B cell (primary cell): ENCODE results near the gene NMNAT3. TPM values are rescaled to one million over a fixed set of nuclear protein-coding genes. Genes with fewer than 3 reads are reported as not detected.

ENCODE experiments used
- ATAC-seq: fragments of 200-7000 bp; cut with Tn5 transposase; one replicate; pipeline ENCODE4 v1.10.0; 2021; ENCODE audit warnings: low read depth, mild to moderate bottlenecking, moderate number of reproducible peaks, moderate library complexity
- CTCF ChIA-PET: fragments of 350-600 bp; sonication (Branson Sonifier 250); formaldehyde crosslinking; loops from one replicate; lab custom pipeline; 2021; ENCODE audit warnings: antibody characterized with exemption, inconsistent platforms; lab: Charles Lee
- POLR2A ChIA-PET: fragments of 350-600 bp; sonication (Branson Sonifier 250); formaldehyde crosslinking; loops from one replicate; lab custom pipeline; 2021; ENCODE audit warnings: antibody characterized with exemption; lab: Charles Lee
- DNase-seq: peaks from one replicate; pipeline ENCODE4 v3.0.0; 2013
- H2AFZ ChIP-seq: 2 replicates; pipeline ENCODE4 v1.6.1; 2012; ENCODE audit warnings: mild to moderate bottlenecking, low read depth, low read length; ENCODE audit not compliant: insufficient read depth, poor library complexity, severe bottlenecking
- H3K27ac ChIP-seq, 2 donors: 1 replicate in 1 of 2; 2 replicates in 1 of 2; pipeline ENCODE4 v1.5.1; 2012 to 2013; ENCODE audit warnings: low read length in 2 of 2, mild to moderate bottlenecking in 2 of 2, moderate library complexity in 1 of 2
- H3K27me3 ChIP-seq, 4 experiments: fragments of 200-600 bp in 1 of 4; sonication (generic) in 1 of 4; replicated peaks in 1 of 4; 1 replicate in 2 of 4; 2 replicates in 2 of 4; pipeline versions ENCODE4 v1.6.1 to v1.7.0; 2013 to 2016; ENCODE audit warnings: low read length in 3 of 4, mild to moderate bottlenecking in 2 of 4, mixed read lengths in 1 of 4, moderate library complexity in 1 of 4; ENCODE audit not compliant: insufficient read depth in 4 of 4, control insufficient read depth in 3 of 4; ENCODE audit errors: control extremely low read depth in 1 of 4
- H3K36me3 ChIP-seq, 2 experiments: replicated peaks in 1 of 2; 1 replicate in 1 of 2; 2 replicates in 1 of 2; pipeline versions ENCODE4 v1.6.1 to v1.7.1; 2013; ENCODE audit warnings: low read length in 1 of 2; ENCODE audit not compliant: insufficient read depth in 2 of 2, control insufficient read depth in 1 of 2; ENCODE audit errors: control extremely low read depth in 1 of 2, extremely low read depth in 1 of 2
- H3K4me1 ChIP-seq, 2 donors: fragments of 200-600 bp in 1 of 2; sonication (generic) in 1 of 2; 1 replicate in 1 of 2; 2 replicates in 1 of 2; pipeline versions ENCODE4 v1.5.1 to v1.6.1; 2013 to 2017; ENCODE audit warnings: low read length in 2 of 2; ENCODE audit not compliant: control insufficient read depth in 2 of 2, insufficient read depth in 2 of 2
- H3K4me2 ChIP-seq: replicated peaks from 2 replicates; pipeline ENCODE3; 2012; ENCODE audit warnings: mild to moderate bottlenecking, low read depth, low read length; ENCODE audit not compliant: poor library complexity, severe bottlenecking
- H3K4me3 ChIP-seq, 5 experiments: fragments of 200-600 bp in 1 of 5; sonication (generic) in 1 of 5; 1 replicate in 3 of 5; 2 replicates in 2 of 5; pipeline versions ENCODE4 v1.5.1 to v1.7.0; 2011 to 2016; ENCODE audit warnings: low read length in 4 of 5, mild to moderate bottlenecking in 4 of 5, low read depth in 2 of 5, control low read depth in 1 of 5, moderate library complexity in 1 of 5; ENCODE audit not compliant: insufficient read depth in 1 of 5; ENCODE audit errors: control extremely low read depth in 1 of 5, extremely low read depth in 1 of 5
- H3K79me2 ChIP-seq: fragments of 200-600 bp; sonication (generic); one replicate; pipeline ENCODE4 v1.6.0; 2016; ENCODE audit warnings: low read length; ENCODE audit not compliant: control insufficient read depth, insufficient read depth
- H3K9ac ChIP-seq: fragments of 200-600 bp; sonication (generic); 2 replicates; pipeline ENCODE4 v1.6.1; 2017; ENCODE audit warnings: mild to moderate bottlenecking, low read length, moderate library complexity
- H3K9me3 ChIP-seq, 3 donors: one replicate each; pipeline versions ENCODE4 v1.6.1 to v1.7.1; 2013; ENCODE audit warnings: low read length in 2 of 3; ENCODE audit not compliant: control insufficient read depth in 2 of 3, insufficient read depth in 1 of 3; ENCODE audit errors: control extremely low read depth in 1 of 3
- H4K20me1 ChIP-seq: 2 replicates; pipeline ENCODE4 v1.6.0; 2012; ENCODE audit warnings: mild to moderate bottlenecking, low read length; ENCODE audit not compliant: insufficient read depth, control insufficient read depth, poor library complexity, severe bottlenecking
- H3K27ac Mint-ChIP-seq: one replicate; pipeline ENCODE4 v1.8.0; 2021; ENCODE audit warnings: mixed read lengths
- H3K27me3 Mint-ChIP-seq: one replicate; pipeline ENCODE4 v1.8.0; 2021; ENCODE audit warnings: mixed read lengths
- H3K4me1 Mint-ChIP-seq: one replicate; pipeline ENCODE4 v1.8.0; 2021; ENCODE audit warnings: mixed read lengths
- H3K4me3 Mint-ChIP-seq: one replicate; pipeline ENCODE4 v1.8.0; 2021; ENCODE audit warnings: mixed read lengths
- H3K9me3 Mint-ChIP-seq: one replicate; pipeline ENCODE4 v1.8.0; 2022; ENCODE audit warnings: mixed read lengths; ENCODE audit not compliant: insufficient read depth
- EZH2 ChIP-seq: IDR thresholded peaks from 2 replicates; pipeline ENCODE4 v1.6.1; 2012; ENCODE audit warnings: borderline replicate concordance, low read depth, mild to moderate bottlenecking, moderate library complexity, low read length; ENCODE audit not compliant: insufficient read depth, poor library complexity, severe bottlenecking
- WGBS: methylation state at CpG from one replicate; pipeline ENCODE4 v1.1.5; 2013; ENCODE audit warnings: missing lambda C conversion rate; ENCODE audit not compliant: insufficient coverage; 5-methylcytosine and 5-hydroxymethylcytosine counted together
- intact Hi-C: fragments of 100-400 bp; cut with micrococcal nuclease; formaldehyde crosslinking; loops from one replicate; pipeline ENCODE4 v1.10.0; 2022
- polyA plus RNA-seq: library from polyadenylated mRNA; depleted of rRNA; stranded (reverse); fragments of >200 nt; gene quantifications from 2 replicates; pipeline ENCODE4 v1.2.3, GENCODE V29; 2012
- total RNA-seq, 2 donors: library from RNA; stranded (reverse); fragments of 120-200 nt in 1 of 2; gene quantifications; 1 replicate in 1 of 2; 2 replicates in 1 of 2; pipeline versions ENCODE4 v1.2.3 to v1.2.4, GENCODE V29; 2013 to 2022
- TF ChIP-seq, protein P1 (sequence below): fragments of 200-600 bp; IDR thresholded peaks from one replicate; pipeline ENCODE4 v1.8.0; 2022; ENCODE audit warnings: antibody characterized with exemption, mild to moderate bottlenecking

NMNAT3 gene
- total and polyA plus RNA-seq, 2 donors (not counting 1 experiment from before 2014, with no cell fraction given): 1.9 to 3.3 TPM

- Mint-ChIP-seq H3K27ac (no peak overlapping the region), H3K4me1 (peaks cover 9% of the 10 kb centered on the region), H3K4me3 (no peak overlapping the region), H3K9me3 (no peaks in the 10 kb centered on the region), H3K27me3 (peaks cover 12% of the 10 kb centered on the region)
- H4K20me1 ChIP-seq: no peaks in the 10 kb centered on the region
- POLR2A ChIA-PET: no interaction called here
- no peaks in the 10 kb centered on the region for H3K79me2 ChIP-seq
- intact Hi-C loops: loop anchor here (5.0 to 10.0 kb wide), 2 partner anchors 289 to 761 kb away; partner anchors contain the start of gene COPB2
- WGBS: 89% methylated on average over 1 of the region's 1 CpG
- no peak for ATAC-seq
- no peak overlapping the region for H3K4me2 ChIP-seq
- H3K9me3 ChIP-seq: no peaks in the 10 kb centered on the region
- TF ChIP-seq, protein P1, sequence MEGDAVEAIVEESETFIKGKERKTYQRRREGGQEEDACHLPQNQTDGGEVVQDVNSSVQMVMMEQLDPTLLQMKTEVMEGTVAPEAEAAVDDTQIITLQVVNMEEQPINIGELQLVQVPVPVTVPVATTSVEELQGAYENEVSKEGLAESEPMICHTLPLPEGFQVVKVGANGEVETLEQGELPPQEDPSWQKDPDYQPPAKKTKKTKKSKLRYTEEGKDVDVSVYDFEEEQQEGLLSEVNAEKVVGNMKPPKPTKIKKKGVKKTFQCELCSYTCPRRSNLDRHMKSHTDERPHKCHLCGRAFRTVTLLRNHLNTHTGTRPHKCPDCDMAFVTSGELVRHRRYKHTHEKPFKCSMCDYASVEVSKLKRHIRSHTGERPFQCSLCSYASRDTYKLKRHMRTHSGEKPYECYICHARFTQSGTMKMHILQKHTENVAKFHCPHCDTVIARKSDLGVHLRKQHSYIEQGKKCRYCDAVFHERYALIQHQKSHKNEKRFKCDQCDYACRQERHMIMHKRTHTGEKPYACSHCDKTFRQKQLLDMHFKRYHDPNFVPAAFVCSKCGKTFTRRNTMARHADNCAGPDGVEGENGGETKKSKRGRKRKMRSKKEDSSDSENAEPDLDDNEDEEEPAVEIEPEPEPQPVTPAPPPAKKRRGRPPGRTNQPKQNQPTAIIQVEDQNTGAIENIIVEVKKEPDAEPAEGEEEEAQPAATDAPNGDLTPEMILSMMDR: no peak
- no peak for TF ChIP-seq EZH2
- H3K36me3 ChIP-seq: no peaks in the 10 kb centered on the region
- CTCF ChIA-PET: no interaction called here
- H3K27ac ChIP-seq: no peak overlapping the region
- peaks cover 0 to 5% (median 2%) of the 10 kb centered on the region in 4 experiments for H3K27me3 ChIP-seq
- no peak overlapping the region for H2AFZ ChIP-seq
- no peak overlapping the region for H3K9ac ChIP-seq
- no peak for DNase-seq
- H3K4me1 ChIP-seq: peaks cover 4 to 12% of the 10 kb centered on the region in 2 donors
- no peak overlapping the region for H3K4me3 ChIP-seq
Measured at GRCh38 chr3:139676108-139676507, 1.7 kb downstream of the NMNAT3 start.

DNA sequence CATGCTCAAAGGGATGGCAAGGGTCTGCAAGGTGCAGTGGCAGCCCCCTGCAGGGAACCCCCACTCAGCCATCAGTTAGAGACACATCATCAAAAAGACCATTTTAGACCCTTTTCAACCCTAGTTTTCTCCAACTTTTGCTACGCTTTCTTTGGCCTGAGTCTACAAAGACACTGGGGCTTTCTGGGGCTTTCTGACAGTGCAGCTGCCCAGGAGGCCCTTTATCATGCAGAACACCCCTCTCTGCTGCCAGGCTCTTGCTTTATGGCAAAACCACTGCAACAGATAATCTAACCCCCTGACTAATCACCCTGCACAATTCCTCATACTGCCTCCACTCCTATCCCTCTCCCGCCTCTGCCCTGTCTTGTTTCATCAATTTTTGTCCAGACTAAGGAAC lies 2.4 kb downstream of the NMNAT3 start:
- no peaks in the 10 kb centered on the region for H3K36me3 ChIP-seq
- CTCF ChIA-PET: no interaction called here
- no peaks in the 10 kb centered on the region for H3K9me3 ChIP-seq
- peaks cover 12% of the 10 kb centered on the region for H3K27me3 Mint-ChIP-seq
- TF ChIP-seq EZH2: no peak
- TF ChIP-seq, protein P1: no peak
- no peaks in the 10 kb centered on the region for H4K20me1 ChIP-seq
- ATAC-seq: no peak
- H3K27me3 ChIP-seq: peaks cover 0 to 5% (median 2%) of the 10 kb centered on the region in 4 experiments
- H3K4me3 Mint-ChIP-seq: no peak overlapping the region
- DNase-seq: no peak
- 100% methylated on average over 1 of the region's 2 CpGs for WGBS
- H3K4me1 ChIP-seq: peaks cover 4 to 12% of the 10 kb centered on the region in 2 donors
- peaks cover 9% of the 10 kb centered on the region for H3K4me1 Mint-ChIP-seq
- H2AFZ ChIP-seq: no peak overlapping the region
- no peak overlapping the region for H3K27ac ChIP-seq
- POLR2A ChIA-PET: no interaction called here
- no peak overlapping the region for H3K4me3 ChIP-seq
- H3K27ac Mint-ChIP-seq: no peak overlapping the region
- H3K4me2 ChIP-seq: no peak overlapping the region
- H3K79me2 ChIP-seq: no peaks in the 10 kb centered on the region
- no peak overlapping the region for H3K9ac ChIP-seq
- intact Hi-C loops: loop anchor here (5.0 to 10.0 kb wide), 2 partner anchors 288 to 761 kb away; partner anchors contain the start of gene COPB2
- no peaks in the 10 kb centered on the region for H3K9me3 Mint-ChIP-seq
